ENCODE data around the gene PDE2A.

Gene PDE2A

GRCh38 chr11:72585762-72586311 is 88.4 kb downstream of the PDE2A start:
- peaks cover 3% of the 10 kb centered on the region for H3K36me3 ChIP-seq (ENCODE audit: control insufficient read depth, insufficient read depth, low read length)
- H3K27me3 ChIP-seq (ENCODE audit: control insufficient read depth, insufficient read depth, low read length): peaks cover 75% of the 10 kb centered on the region
- H3K9ac ChIP-seq (ENCODE audit: low read depth, low read length): no peak overlapping the region
- H3K4me1 ChIP-seq (ENCODE audit: control insufficient read depth, insufficient read depth, low read length): peaks cover 6% of the 10 kb centered on the region
- H3K9me3 ChIP-seq (ENCODE audit: control insufficient read depth, insufficient read depth, low read length): no peaks in the 10 kb centered on the region
- no peak overlapping the region for H3K4me3 ChIP-seq (ENCODE audit: low read depth, low read length)

- peaks cover 71% of the 10 kb centered on the region for H3K27me3 ChIP-seq (ENCODE audit: control insufficient read depth, insufficient read depth, low read length)
- H3K9me3 ChIP-seq (ENCODE audit: control insufficient read depth, insufficient read depth, low read length): no peaks in the 10 kb centered on the region
- peaks cover 6% of the 10 kb centered on the region for H3K4me1 ChIP-seq (ENCODE audit: control insufficient read depth, insufficient read depth, low read length)
These were observed 89.2 kb downstream of the PDE2A start for GRCh38 chr11:72584939-72585597.

GRCh38 chr11:72584293-72584938 is 89.8 kb downstream of the PDE2A start:
- Histone ChIP-seq H3K4me3 (ENCODE audit: low read depth, low read length) (peak overlapping the region; percentile 65), H3K9ac (ENCODE audit: low read depth, low read length) (no peak overlapping the region), H3K9me3 (ENCODE audit: control insufficient read depth, insufficient read depth, low read length) (no peaks in the 10 kb centered on the region), H3K27me3 (ENCODE audit: control insufficient read depth, insufficient read depth, low read length) (peaks cover 66% of the 10 kb centered on the region), H3K4me1 (ENCODE audit: control insufficient read depth, insufficient read depth, low read length) (peaks cover 6% of the 10 kb centered on the region), H3K36me3 (ENCODE audit: control insufficient read depth, insufficient read depth, low read length) (peaks cover 3% of the 10 kb centered on the region)

More at GRCh38 chr11:72584939-72585597, 89.2 kb downstream of the PDE2A start:
- H3K4me3 ChIP-seq (ENCODE audit: low read depth, low read length): peak overlapping the region; percentile 65
- peaks cover 3% of the 10 kb centered on the region for H3K36me3 ChIP-seq (ENCODE audit: control insufficient read depth, insufficient read depth, low read length)
- H3K9ac ChIP-seq (ENCODE audit: low read depth, low read length): no peak overlapping the region

- no peaks in the 10 kb centered on the region for H3K9me3 ChIP-seq (ENCODE audit: control insufficient read depth, insufficient read depth, low read length)
- peaks cover 60% of the 10 kb centered on the region for H3K27me3 ChIP-seq (ENCODE audit: control insufficient read depth, insufficient read depth, low read length)
- H3K4me3 ChIP-seq (ENCODE audit: low read depth, low read length): peak overlapping the region; percentile 65
- H3K9ac ChIP-seq (ENCODE audit: low read depth, low read length): no peak overlapping the region
- H3K4me1 ChIP-seq (ENCODE audit: control insufficient read depth, insufficient read depth, low read length): peaks cover 6% of the 10 kb centered on the region
- H3K36me3 ChIP-seq (ENCODE audit: control insufficient read depth, insufficient read depth, low read length): peaks cover 3% of the 10 kb centered on the region
These were observed 90.5 kb downstream of the PDE2A start for GRCh38 chr11:72583616-72584292.

GRCh38 chr11:72583177-72583553 is 91.1 kb downstream of the PDE2A start:
- Histone ChIP-seq H3K27me3 (ENCODE audit: control insufficient read depth, insufficient read depth, low read length) (peaks cover 54% of the 10 kb centered on the region), H3K36me3 (ENCODE audit: control insufficient read depth, insufficient read depth, low read length) (peaks cover 3% of the 10 kb centered on the region), H3K9ac (ENCODE audit: low read depth, low read length) (no peak overlapping the region), H3K4me3 (ENCODE audit: low read depth, low read length) (no peak overlapping the region), H3K4me1 (ENCODE audit: control insufficient read depth, insufficient read depth, low read length) (peaks cover 6% of the 10 kb centered on the region), H3K9me3 (ENCODE audit: control insufficient read depth, insufficient read depth, low read length) (no peaks in the 10 kb centered on the region)

- Histone ChIP-seq H3K27me3 (ENCODE audit: control insufficient read depth, insufficient read depth, low read length) (peaks cover 47% of the 10 kb centered on the region), H3K4me1 (ENCODE audit: control insufficient read depth, insufficient read depth, low read length) (peaks cover 6% of the 10 kb centered on the region), H3K9ac (ENCODE audit: low read depth, low read length) (no peak overlapping the region), H3K4me3 (ENCODE audit: low read depth, low read length) (no peak overlapping the region), H3K9me3 (ENCODE audit: control insufficient read depth, insufficient read depth, low read length) (no peaks in the 10 kb centered on the region), H3K36me3 (ENCODE audit: control insufficient read depth, insufficient read depth, low read length) (peaks cover 3% of the 10 kb centered on the region)
These were observed 91.7 kb downstream of the PDE2A start for GRCh38 chr11:72582206-72583176.

- Histone ChIP-seq H3K4me1 (ENCODE audit: control insufficient read depth, insufficient read depth, low read length) (peaks cover 6% of the 10 kb centered on the region), H3K36me3 (ENCODE audit: control insufficient read depth, insufficient read depth, low read length) (peaks cover 3% of the 10 kb centered on the region), H3K9ac (ENCODE audit: low read depth, low read length) (no peak overlapping the region), H3K9me3 (ENCODE audit: control insufficient read depth, insufficient read depth, low read length) (no peaks in the 10 kb centered on the region), H3K27me3 (ENCODE audit: control insufficient read depth, insufficient read depth, low read length) (peaks cover 33% of the 10 kb centered on the region), H3K4me3 (ENCODE audit: low read depth, low read length) (no peak overlapping the region)
These were observed 93.2 kb downstream of the PDE2A start for GRCh38 chr11:72581067-72581466.

GRCh38 chr11:72580642-72580950 is 93.6 kb downstream of the PDE2A start:
- Histone ChIP-seq H3K9me3 (ENCODE audit: control insufficient read depth, insufficient read depth, low read length) (no peaks in the 10 kb centered on the region), H3K4me3 (ENCODE audit: low read depth, low read length) (no peak overlapping the region), H3K9ac (ENCODE audit: low read depth, low read length) (no peak overlapping the region), H3K4me1 (ENCODE audit: control insufficient read depth, insufficient read depth, low read length) (peaks cover 6% of the 10 kb centered on the region), H3K27me3 (ENCODE audit: control insufficient read depth, insufficient read depth, low read length) (peaks cover 29% of the 10 kb centered on the region), H3K36me3 (ENCODE audit: control insufficient read depth, insufficient read depth, low read length) (peaks cover 3% of the 10 kb centered on the region)

GRCh38 chr11:72579816-72580641 is 94.2 kb downstream of the PDE2A start:
- Histone ChIP-seq H3K27me3 (ENCODE audit: control insufficient read depth, insufficient read depth, low read length) (peaks cover 23% of the 10 kb centered on the region), H3K4me1 (ENCODE audit: control insufficient read depth, insufficient read depth, low read length) (peaks cover 5% of the 10 kb centered on the region), H3K4me3 (ENCODE audit: low read depth, low read length) (no peak overlapping the region), H3K36me3 (ENCODE audit: control insufficient read depth, insufficient read depth, low read length) (peaks cover 3% of the 10 kb centered on the region), H3K9ac (ENCODE audit: low read depth, low read length) (no peak overlapping the region), H3K9me3 (ENCODE audit: control insufficient read depth, insufficient read depth, low read length) (no peaks in the 10 kb centered on the region)

- Histone ChIP-seq H3K9me3 (ENCODE audit: control insufficient read depth, insufficient read depth, low read length) (no peaks in the 10 kb centered on the region), H3K4me1 (ENCODE audit: control insufficient read depth, insufficient read depth, low read length) (peaks cover 2% of the 10 kb centered on the region), H3K4me3 (ENCODE audit: low read depth, low read length) (no peak overlapping the region), H3K27me3 (ENCODE audit: control insufficient read depth, insufficient read depth, low read length) (peaks cover 17% of the 10 kb centered on the region), H3K36me3 (ENCODE audit: control insufficient read depth, insufficient read depth, low read length) (peaks cover 3% of the 10 kb centered on the region), H3K9ac (ENCODE audit: low read depth, low read length) (no peak overlapping the region)
These were observed 95.0 kb downstream of the PDE2A start for GRCh38 chr11:72578991-72579815.

Measured in iPS-15b (cell line).